A172 (cell line): ENCODE data around the gene AIG1. TPM values are rescaled to one million over a fixed set of nuclear protein-coding genes. Genes with fewer than 3 reads are reported as not detected.

Experiments used
- DNase-seq: peaks from one replicate; pipeline ENCODE4 v3.0.0-alpha.2; 2015; ENCODE audit warnings: low spot score
- total RNA-seq: library from RNA; depleted of rRNA; stranded (reverse); fragments of >200 nt; shearing (Covaris generic); gene quantifications from 2 replicates; pipeline ENCODE4 v1.2.3, GENCODE V29; 2014; rRNA removed

The AIG1 gene
- total RNA-seq, 1 experiment from 2014 or later = 73.0 TPM

- no peak for DNase-seq
Measured at GRCh38 chr6:143362192-143362558, 301.5 kb downstream of the AIG1 start.

GRCh38 chr6:143363299-143363698 is 302.6 kb downstream of the AIG1 start:
- no peak for DNase-seq

- peak; percentile 3 for DNase-seq
Measured at GRCh38 chr6:143368426-143368825, 307.7 kb downstream of the AIG1 start.

GRCh38 chr6:143369971-143370370 is 309.3 kb downstream of the AIG1 start:
- no peak for DNase-seq

- no peak for DNase-seq
Measured at GRCh38 chr6:143370812-143371370, 310.2 kb downstream of the AIG1 start.

GRCh38 chr6:143372199-143372882 is 311.7 kb downstream of the AIG1 start:
- no peak for DNase-seq

- no peak for DNase-seq
Measured at GRCh38 chr6:143374014-143374413, 313.3 kb downstream of the AIG1 start.

GRCh38 chr6:143375022-143375585 is 314.4 kb downstream of the AIG1 start:
- no peak for DNase-seq

GRCh38 chr6:143376375-143376774 is 315.7 kb downstream of the AIG1 start:
- DNase-seq = no peak

- DNase-seq = no peak
Measured at GRCh38 chr6:143376861-143377260, 316.2 kb downstream of the AIG1 start.

- DNase-seq = no peak
Measured at GRCh38 chr6:143385636-143386035, 324.9 kb downstream of the AIG1 start.

- DNase-seq = no peak
Measured at GRCh38 chr6:143390278-143390677, 329.6 kb downstream of the AIG1 start.

Other genes starting within 250 kb of the AIG1 start
- gene HIVEP2, start 115.7 kb upstream of the AIG1 start, total RNA-seq = 3.4 and 5.6 TPM in 2 replicates